HG02852 (cell line): ENCODE measurements around the gene GRK2.
A peak's percentile ranks its signal among the peaks of the same experiment; 100 is the strongest.

ENCODE experiments used
- ATAC-seq: cut with Tn5 transposase; IDR thresholded peaks from one replicate; pipeline ENCODE4 v1.9.1; 2021; ENCODE audit warnings: mild to moderate bottlenecking, moderate library complexity; ENCODE audit not compliant: unreplicated experiment

The GRK2 gene

DNA sequence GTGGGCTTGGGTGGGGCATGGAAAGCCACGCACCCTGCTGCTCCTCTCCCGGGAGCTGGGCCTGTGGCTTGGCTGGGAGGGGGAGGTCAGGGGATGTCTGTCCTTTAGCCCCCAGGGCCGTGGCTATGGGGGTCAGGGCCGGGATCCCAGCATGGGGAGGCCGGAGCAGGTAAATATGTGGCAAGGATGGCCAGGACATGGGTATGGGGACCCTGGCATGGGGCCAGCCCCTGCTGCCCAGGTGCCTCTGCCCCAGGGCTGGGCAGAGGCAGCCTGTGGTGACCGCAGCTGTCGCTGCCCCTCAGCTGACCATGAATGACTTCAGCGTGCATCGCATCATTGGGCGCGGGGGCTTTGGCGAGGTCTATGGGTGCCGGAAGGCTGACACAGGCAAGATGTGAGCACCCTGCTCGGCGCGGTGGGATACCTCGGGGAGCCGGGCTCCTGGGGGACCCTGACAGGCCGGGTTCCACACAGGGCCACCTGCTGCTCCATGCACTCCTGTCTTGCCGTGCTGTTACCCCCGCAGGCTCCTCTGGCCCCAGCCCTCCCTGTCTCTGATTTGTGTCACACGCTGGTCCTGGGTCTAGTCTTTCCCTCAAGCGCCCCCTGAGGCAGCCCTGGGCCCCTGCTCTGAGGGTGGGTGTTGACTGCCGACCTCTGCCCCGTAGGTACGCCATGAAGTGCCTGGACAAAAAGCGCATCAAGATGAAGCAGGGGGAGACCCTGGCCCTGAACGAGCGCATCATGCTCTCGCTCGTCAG lies 14.7 kb downstream of the GRK2 start:
- no peak for ATAC-seq

DNA sequence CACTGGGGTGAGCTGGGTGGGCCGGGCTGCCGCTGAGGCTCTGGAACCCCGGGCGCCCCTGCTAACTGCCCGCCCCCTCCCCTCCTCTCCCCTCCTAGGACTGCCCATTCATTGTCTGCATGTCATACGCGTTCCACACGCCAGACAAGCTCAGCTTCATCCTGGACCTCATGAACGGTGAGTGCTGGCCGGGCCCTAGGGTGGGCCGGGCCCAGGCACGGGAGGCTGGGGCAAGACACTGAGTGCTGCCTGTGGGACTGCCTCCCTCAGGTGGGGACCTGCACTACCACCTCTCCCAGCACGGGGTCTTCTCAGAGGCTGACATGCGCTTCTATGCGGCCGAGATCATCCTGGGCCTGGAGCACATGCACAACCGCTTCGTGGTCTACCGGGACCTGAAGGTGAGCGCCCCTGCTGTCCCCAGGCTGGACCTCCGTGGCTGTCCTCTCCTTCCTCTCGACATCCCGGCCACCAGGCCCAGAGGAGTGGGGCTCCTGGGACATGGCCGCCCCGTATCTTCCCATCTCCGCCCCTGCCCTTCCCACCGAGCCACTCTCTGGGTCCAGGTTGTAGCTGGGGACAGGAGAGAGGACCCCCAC lies 15.4 kb downstream of the GRK2 start:
- ATAC-seq, result no peak

DNA sequence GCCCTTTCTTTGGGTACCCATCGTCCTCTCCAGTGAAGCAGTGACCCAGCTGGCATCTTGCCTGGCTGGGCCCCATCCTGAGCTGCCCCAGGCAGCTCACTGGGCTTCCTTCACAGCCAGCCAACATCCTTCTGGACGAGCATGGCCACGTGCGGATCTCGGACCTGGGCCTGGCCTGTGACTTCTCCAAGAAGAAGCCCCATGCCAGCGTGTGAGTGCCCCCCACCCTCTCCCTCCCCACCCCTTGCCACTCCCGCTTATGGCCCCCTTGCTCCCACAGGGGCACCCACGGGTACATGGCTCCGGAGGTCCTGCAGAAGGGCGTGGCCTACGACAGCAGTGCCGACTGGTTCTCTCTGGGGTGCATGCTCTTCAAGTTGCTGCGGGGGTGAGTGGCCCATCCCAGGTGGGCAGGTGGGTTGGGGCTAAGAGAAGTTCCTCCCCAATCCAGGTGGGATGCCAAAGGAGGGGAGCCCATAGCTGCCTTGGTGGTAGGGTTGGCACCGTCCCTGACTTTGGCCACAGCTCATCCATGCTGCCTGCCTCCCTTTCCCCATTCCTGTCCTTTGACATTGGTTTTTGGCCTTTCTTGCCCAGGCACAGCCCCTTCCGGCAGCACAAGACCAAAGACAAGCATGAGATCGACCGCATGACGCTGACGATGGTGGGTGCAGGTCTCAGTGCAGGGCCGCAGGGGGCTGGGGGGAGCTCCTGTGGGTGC lies 16.0 kb downstream of the GRK2 start:
- ATAC-seq, result no peak

DNA sequence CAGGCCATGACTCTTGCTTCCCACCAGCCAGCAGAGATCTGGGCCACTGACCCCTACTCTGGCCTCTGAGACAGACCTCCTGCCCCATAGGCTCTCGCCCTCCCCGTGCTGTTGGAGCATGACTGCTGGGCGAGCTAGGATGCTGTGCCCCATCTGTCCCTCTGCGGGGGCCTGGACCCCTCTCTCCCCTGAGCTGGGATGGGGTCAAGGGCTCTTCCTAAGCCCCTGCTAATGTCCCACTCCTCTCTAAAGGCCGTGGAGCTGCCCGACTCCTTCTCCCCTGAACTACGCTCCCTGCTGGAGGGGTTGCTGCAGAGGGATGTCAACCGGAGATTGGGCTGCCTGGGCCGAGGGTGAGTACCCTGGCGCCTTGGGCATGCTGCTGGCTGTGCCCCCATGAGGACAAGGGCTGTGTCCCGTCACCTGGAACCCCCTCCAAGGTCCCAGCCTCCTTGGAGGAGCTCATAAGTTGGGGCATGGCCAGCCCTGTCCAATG lies 16.7 kb downstream of the GRK2 start:
- no peak for ATAC-seq

DNA sequence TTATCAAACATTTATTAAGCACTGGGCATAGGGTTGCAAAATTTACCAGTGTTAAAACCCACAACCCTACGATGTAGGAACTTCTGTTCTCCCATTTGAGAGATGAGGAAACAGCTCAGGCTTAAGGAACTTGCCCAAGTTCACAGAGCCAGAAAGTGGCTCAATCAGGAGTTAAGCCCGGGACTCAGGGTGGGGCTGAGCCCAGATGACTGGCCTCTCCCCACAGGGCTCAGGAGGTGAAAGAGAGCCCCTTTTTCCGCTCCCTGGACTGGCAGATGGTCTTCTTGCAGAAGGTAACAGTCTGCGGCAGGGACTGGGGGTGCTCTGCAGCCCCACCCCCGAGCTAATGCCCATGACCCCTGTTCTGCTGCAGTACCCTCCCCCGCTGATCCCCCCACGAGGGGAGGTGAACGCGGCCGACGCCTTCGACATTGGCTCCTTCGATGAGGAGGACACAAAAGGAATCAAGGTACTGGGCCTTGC lies 17.2 kb downstream of the GRK2 start:
- no peak for ATAC-seq

DNA sequence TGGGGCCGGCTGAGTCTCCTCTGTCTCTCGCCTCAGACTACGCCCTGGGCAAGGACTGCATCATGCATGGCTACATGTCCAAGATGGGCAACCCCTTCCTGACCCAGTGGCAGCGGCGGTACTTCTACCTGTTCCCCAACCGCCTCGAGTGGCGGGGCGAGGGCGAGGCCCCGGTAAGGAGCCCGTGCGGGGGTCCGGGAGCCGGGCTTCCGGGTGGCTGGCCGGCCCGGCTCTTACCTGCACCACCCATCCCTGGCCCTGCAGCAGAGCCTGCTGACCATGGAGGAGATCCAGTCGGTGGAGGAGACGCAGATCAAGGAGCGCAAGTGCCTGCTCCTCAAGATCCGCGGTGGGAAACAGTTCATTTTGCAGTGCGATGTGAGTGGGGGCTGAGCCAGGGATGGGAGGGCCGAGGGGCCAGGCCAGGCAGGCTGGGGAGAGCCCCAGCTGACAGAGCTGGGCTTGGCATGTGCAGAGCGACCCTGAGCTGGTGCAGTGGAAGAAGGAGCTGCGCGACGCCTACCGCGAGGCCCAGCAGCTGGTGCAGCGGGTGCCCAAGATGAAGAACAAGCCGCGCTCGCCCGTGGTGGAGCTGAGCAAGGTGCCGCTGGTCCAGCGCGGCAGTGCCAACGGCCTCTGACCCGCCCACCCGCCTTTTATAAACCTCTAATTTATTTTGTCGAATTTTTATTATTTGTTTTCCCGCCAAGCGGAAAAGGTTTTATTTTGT lies 18.7 kb downstream of the GRK2 start:
- no peak for ATAC-seq

DNA sequence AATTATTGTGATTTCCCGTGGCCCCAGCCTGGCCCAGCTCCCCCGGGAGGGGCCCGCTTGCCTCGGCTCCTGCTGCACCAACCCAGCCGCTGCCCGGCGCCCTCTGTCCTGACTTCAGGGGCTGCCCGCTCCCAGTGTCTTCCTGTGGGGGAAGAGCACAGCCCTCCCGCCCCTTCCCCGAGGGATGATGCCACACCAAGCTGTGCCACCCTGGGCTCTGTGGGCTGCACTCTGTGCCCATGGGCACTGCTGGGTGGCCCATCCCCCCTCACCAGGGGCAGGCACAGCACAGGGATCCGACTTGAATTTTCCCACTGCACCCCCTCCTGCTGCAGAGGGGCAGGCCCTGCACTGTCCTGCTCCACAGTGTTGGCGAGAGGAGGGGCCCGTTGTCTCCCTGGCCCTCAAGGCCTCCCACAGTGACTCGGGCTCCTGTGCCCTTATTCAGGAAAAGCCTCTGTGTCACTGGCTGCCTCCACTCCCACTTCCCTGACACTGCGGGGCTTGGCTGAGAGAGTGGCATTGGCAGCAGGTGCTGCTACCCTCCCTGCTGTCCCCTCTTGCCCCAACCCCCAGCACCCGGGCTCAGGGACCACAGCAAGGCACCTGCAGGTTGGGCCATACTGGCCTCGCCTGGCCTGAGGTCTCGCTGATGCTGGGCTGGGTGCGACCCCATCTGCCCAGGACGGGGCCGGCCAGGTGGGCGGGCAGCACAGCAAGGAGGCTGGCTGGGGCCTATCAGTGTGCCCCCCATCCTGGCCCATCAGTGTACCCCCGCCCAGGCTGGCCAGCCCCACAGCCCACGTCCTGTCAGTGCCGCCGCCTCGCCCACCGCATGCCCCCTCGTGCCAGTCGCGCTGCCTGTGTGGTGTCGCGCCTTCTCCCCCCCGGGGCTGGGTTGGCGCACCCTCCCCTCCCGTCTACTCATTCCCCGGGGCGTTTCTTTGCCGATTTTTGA lies 19.5 kb downstream of the GRK2 start:
- ATAC-seq, result no peak

DNA sequence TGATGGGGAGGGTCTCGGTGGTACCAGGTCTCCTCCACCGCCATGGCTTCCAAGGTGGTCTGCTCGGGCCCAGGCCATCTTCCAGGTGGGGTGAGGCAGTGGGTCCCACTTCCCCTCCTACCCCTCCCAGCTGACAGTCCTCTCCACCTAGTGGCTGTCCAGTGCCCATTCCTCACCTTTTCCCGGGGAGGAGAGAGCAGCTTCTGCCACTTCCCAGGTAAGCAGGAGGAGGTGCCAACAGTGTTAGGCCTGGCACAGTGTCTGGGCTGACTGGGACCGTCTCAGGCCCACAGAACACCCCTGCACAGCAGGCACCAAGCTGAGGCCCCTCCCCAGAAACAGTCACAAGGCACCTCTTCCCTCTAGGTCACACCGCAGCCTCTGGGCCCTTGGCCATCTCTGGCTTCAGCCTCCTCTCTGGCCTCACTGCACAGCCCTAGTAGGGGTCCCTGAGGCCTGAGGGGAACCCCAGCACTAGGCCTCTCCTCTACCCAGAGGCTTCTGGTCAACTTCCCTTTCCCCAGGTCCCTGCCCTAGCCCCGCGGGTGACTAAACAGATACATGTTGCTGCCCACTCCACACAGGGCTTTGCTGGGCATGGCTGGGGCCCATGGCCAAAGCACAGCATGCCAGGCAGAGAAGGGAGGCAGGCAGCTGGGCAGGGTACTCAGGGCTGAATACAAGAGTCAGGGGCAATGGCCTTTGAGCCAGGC lies 20.5 kb downstream of the GRK2 start:
- ATAC-seq, result no peak

DNA sequence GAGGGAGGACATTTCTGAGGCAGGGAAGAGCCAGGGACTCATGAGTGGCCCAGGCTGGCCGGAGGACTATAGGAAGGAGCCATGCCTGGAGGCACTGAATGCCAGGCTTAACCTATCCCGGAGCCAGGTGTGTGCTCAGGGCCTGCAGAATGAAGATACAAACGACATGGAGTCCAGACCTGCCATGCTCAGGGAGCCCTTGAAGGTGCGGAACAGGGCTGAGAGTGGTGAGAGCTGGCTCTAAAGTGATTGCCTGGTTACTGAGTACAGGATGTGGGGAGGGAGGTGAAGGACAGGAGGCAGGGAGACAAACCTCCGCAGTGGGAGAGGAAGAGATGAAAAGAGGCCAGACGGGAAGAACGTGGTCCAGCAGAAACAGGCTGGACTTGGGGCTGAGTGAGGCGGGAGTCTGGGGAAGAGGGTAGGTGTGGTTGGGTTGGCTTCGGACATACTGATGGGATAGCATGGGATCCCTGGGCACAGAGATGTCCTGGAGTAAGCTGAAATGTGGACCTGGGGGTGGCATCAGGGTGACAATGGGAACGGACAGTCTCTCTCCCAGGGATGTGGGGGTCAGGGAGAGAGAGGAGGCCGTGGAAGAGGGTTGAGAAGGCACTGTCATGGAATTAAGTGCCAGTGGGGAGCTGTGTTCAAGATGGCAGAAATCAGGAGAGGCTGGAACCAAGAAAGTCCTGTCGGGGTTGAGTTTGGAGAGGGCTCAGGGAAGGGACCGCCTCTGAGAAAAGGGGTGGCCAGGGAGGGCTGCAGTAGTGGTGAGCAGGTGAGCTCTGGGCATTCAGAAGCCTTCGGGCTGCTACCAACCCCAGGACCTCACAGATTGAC lies 21.3 kb downstream of the GRK2 start:
- ATAC-seq, result no peak

DNA sequence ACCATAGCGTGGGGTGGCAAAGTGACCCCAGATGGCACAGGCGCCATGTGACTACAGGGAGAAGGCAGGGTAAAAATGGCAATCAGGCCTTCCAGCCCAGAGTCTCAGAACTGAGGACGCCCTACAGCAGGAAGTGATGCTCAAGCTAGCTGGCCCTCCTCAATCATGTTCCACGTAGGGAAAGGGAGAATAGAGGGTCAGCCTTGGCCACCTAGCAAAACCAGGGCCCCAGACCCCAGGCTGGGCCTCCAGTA lies 21.9 kb downstream of the GRK2 start:
- ATAC-seq, result no peak

DNA sequence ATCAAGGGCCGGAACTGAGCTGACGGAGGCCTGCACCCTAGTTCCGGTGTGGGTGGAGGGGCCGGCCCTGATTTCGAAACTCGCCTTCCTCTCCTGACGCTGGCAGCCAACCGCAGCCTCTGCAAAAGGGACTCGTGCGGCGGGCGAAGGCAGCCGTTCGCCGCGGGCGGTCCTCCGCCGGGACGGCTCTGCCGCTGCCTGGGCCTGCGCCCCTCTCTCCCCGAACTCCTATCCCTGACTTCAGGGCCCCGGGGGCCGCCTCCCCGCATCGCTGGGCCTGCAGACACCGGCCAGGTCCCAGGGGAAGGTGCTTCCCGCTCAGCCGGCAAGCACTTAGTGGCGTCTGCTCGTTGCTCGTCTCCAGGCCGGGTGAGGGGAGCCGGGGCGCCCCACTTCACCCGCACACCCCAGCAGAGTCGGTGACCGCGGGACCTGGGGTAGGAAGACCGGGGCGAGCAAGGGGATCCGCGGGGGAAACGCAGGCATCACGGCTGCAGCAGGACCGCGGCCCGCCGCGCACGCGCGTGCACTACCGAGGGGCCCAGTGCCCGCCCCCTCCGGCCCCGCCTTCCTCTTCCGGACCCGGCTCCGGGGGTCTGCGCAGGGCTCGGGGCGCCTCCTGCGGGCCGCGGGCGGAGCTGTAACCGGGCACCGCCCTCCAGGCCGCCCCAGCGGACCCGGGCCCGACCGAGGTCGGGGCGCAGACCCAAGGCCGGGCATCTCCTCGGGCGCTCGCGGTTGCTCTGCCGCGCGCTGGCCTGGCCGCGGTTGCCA lies 22.4 kb downstream of the GRK2 start:
- peak; percentile 63 for ATAC-seq

DNA sequence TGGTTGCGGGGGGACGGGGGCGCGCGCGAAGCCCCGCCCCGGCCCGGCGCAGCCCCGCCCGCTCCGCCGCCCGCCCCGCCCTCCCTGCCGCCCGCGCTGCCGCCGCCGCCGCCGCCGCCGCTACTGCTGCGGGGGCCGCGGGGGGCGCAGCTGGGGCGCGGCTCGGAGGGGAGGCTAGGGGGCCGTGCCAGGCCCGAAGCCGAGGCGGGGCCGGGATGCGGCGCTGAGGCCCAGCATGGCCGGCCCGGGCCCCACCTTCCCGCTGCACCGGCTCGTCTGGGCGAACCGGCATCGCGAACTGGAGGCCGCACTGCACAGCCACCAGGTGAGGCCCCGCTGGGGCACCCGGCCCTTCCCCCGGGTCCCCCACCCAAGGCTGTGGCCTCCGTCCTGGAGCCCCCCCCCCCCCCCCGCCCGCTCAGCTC lies 23.0 kb downstream of the GRK2 start, which contains the start of gene ANKRD13D:
ANKRD13D (plus strand) TSS at position 78 of the 425 bp plus-strand sequence; CDS start at position 236, 158 bp downstream.
- ATAC-seq, result peak; percentile 43

DNA sequence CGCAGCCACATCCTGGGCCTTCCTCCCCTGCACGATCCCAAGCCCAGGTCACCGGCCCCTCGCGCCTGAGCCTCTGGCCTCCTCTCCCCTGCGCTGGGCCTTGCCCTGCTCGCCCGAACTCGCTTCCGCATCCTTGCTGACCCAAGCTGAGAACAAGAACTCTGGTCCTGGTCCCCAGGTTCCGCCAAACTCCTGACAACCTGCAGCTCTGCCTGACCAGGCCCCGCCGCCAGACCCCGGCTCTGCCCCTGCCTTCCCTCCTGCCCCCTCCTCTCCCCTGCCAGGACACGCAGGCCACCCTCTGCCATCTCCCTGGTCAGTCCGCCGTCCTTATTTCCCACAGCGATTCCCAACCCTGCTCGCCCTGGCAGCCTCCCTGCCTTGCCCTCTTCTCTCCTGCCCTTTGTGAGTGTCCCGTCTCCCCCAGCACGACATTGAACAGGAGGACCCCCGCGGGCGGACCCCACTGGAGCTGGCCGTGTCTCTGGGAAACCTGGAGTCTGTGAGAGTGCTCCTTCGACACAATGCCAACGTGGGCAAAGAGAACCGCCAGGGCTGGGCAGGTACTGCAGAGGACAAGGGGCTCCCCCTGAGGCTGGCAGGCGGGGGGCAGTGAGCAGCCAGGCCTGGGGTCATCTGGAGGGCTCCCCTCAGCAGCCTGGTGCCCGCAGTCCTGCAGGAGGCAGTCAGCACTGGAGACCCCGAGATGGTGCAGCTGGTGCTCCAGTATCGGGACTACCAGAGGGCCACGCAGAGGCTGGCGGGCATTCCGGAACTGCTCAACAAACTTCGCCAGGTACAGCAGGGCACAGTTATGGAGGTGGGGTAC lies 23.6 kb downstream of the GRK2 start:
- no peak for ATAC-seq

DNA sequence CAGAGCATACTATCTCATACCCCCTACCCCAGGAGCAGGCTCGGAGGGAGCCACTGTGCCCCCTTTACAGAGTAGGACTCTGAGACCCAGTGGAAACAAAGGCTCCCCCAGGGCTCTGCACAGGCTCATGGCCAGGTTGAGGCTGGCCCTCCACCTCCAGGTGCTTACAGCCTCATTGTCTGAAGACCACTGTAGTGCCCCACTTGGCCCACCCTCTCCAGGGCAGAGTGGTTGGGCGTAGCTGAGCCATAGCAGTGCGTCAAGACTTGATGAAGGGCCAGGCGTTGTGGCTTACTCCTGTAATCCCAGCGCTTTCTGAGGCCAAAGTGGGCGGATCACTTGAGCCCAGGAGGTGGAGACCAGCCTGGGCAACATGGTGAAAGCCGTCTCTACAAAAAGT lies 24.5 kb downstream of the GRK2 start:
- no peak for ATAC-seq

DNA sequence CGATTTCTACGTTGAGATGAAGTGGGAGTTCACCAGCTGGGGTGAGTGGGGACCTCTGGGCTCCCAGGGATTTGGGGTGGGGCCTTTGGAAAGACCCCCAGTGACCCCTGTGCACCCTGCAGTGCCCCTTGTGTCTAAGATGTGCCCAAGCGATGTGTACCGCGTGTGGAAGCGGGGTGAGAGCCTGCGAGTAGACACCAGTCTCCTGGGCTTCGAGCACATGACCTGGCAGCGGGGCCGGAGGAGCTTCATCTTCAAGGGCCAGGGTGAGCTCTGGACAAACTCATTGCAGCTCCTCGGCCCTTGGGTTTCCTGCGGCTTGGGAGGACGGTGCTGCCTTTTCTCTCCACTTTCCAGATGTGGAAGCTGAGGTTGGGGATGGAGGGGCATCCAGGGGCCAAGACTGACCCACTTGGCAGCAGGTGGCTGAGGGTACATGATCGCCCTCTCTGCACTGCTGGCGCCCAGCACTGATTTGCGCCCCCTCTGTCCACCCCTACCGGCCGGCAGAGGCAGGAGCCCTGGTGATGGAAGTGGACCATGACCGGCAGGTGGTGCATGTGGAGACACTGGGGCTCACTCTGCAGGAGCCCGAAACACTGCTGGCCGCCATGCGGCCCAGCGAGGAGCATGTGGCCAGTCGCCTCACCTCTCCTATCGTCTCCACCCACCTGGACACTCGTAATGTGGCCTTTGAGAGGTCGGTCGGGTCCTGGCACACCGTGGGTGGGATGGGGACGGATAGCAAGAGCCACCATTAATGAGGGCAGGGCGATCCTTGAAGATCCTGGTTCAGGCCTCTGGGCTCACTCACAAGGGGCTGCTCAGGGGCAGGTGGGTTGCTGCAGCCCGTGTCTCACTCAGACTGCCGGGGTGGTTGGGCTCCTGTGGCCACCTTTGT lies 25.5 kb downstream of the GRK2 start:
- no peak for ATAC-seq

DNA sequence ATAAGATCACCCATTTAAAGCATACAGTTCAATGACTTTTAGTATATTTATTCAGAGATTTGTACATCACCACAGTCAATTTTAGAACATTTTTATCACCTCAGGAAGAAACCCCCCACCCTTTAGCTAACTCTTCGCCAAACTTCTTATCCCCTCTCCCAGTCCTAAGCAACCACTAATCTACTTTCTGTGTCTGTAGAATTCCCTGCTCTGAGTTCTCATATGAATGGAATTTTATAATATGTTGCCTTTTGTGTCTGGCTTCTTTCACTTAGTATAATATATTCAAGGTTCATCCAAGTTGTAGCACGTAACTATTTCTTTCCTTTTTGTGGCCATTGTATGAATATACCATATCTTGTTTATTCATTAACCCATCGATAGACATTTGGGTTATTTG lies 26.4 kb downstream of the GRK2 start:
- no peak for ATAC-seq
